HG03039 (cell line): Measurements from ENCODE around the gene CYP3A4.
"Not testable (repeated sequence)": the region's sequence is repeated elsewhere in the genome, so short reads cannot be mapped to it uniquely, and the experiment has no call there.

Experiments used
- ATAC-seq: cut with Tn5 transposase; IDR thresholded peaks from one replicate; pipeline ENCODE4 v1.9.1; 2021; ENCODE audit warnings: mild to moderate bottlenecking, moderate library complexity; ENCODE audit not compliant: unreplicated experiment

CYP3A4 gene

GRCh38 chr7:99729486-99730237, 54.3 kb downstream of the CYP3A4 start:
- ATAC-seq, result no peak

GRCh38 chr7:99728615-99729014, 55.4 kb downstream of the CYP3A4 start:
- ATAC-seq, result no peak

- ATAC-seq, result not testable (repeated sequence)
Observed at GRCh38 chr7:99723201-99723600, 60.8 kb downstream of the CYP3A4 start.

GRCh38 chr7:99720800-99721595, 63.0 kb downstream of the CYP3A4 start:
- no peak for ATAC-seq

DNA sequence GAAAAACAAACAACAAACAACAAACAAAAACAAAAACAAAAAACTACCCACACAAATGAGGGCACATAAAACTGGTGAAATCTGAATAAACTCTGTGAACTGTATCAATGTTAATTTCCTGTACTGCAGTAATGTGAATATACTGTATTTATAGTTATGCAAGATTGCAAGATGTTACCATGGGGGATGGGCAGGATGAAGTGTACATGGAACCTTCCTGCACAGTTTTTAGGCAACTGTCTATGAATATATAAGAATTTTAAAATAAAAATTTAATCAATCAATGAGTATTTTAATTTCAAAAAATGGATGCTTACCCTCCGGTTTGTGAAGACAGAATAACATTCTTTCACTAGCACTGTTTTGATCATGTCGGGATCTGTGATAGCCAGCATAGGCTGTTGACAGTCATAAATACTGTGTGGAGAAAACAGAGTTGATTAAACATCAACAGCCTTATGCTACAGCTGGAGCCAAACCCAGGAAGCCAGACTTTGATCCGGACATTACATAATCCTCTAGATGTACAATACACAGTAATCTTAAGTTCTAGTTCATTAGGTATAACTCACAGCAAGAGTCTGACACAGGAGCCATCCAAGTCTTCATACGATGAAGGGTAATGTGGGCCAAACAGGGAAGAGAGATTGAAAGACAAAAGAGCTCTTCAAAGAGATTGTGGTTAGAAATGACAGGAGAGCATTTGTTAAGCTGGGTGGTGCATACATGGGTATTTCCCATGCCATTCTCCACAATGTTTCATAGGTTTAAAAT, 63.8 kb downstream of the CYP3A4 start:
- no peak for ATAC-seq

DNA sequence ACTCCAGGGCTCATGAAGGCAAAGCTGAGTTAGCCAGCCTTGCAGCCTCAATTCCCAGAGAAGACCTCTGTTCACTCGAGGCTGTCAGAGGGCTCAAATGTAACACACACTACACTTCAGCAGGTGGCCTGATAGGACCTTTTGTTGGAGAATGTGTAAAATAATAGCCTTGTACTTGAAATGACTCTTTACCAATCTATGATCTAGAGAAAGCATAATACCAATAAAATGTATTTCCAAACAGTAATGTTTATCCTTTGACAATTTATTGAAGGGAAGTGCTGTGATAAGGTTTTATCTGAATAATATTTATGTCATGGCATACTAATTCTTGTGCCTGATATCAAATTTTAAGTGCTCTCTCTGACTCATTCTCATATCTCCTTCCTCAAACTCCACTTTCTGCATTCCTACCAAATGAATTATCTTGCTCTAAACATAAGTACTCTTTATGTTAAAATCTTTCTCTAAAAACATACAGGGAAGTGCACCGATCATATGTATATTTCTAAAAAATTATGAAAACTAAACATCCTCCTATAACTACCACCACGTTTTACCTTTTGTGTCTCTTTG, 69.9 kb downstream of the CYP3A4 start:
- no peak for ATAC-seq

DNA sequence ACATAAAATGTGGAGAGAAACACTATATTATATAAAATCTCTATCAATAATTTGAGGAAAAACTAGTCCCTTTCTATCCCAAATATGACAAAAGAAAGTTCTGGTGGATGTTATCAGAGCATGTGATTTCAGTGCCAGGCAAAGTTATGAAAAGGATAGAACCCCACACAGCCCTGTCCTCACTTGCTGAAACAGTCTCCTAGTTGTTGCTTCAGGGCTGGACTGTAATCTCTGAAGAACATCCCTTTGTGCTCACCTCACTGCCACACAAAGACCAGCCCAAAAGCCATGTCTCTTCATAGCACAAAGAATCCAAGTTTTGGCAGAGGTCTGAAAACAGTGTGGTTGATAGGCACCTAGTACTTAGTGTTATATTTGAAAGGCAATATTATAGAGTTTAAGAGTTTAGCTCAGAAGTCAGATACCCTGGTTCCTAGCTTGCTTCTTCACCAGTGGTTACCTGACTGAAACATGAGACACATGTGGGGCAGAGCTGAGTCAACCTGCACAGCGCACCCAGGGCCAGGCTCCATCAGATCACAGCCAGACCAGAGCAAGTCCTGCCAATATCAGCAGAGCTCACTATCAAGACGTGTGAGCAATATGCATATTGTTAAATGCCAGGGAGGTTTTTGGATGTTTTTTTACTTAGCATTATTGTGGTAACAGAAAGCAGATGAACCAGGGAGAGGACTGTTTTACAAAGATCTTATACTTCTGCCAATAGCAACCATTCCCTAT, 74.0 kb downstream of the CYP3A4 start:
- ATAC-seq, result no peak

- ATAC-seq, result no peak
Observed at GRCh38 chr7:99709260-99709659, 74.7 kb downstream of the CYP3A4 start.

GRCh38 chr7:99707096-99707495, 76.9 kb downstream of the CYP3A4 start:
- no peak for ATAC-seq
